GM12872 (cell line): ENCODE measurements around the gene NUFIP2.

Source experiments
- CTCF ChIP-seq: IDR thresholded peaks from 3 replicates; pipeline ENCODE4 v1.5.1; 2011; ENCODE audit warnings: low read depth, mild to moderate bottlenecking, low read length, moderate library complexity; ENCODE audit not compliant: insufficient read depth

Gene NUFIP2

GRCh38 chr17:29225396-29225795 is 68.6 kb downstream of the NUFIP2 start:
- no peak for TF ChIP-seq CTCF

- TF ChIP-seq CTCF: peak; percentile 84
Measured at GRCh38 chr17:29219378-29220047, 74.4 kb downstream of the NUFIP2 start.

- TF ChIP-seq CTCF: no peak
Measured at GRCh38 chr17:29216856-29217255, 77.1 kb downstream of the NUFIP2 start.

- TF ChIP-seq CTCF: no peak
Measured at GRCh38 chr17:29216181-29216580, 77.8 kb downstream of the NUFIP2 start.

- TF ChIP-seq CTCF: no peak
Measured at GRCh38 chr17:29215717-29216116, 78.2 kb downstream of the NUFIP2 start.

- TF ChIP-seq CTCF: no peak
Measured at GRCh38 chr17:29215174-29215573, 78.8 kb downstream of the NUFIP2 start.

- no peak for TF ChIP-seq CTCF
Measured at GRCh38 chr17:29214215-29215146, 79.5 kb downstream of the NUFIP2 start.
